ENCODE data around the gene S100A16. TPM values are rescaled to one million over a fixed set of nuclear protein-coding genes. Genes with fewer than 3 reads are reported as not detected.

S100A16 gene
- total RNA-seq, 1 donor from 2014 or later, result 886 TPM

GRCh38 chr1:153636312-153636711 lies 23.4 kb upstream of the S100A16 start:
- no peak for TF ChIP-seq CTCF (IDR thresholded peaks at IDR 0.05; ENCODE audit: insufficient read depth, low read length, severe bottlenecking)
- Histone ChIP-seq H3K36me3 (ENCODE audit: control insufficient read depth, insufficient read depth, low read length) (peaks cover 16% of the 10 kb centered on the region), H3K4me3 (ENCODE audit: low read depth, low read length) (no peak overlapping the region), H3K27me3 (ENCODE audit: control insufficient read depth, insufficient read depth, low read length) (no peaks in the 10 kb centered on the region)
- FAIRE-seq (no peak), DNase-seq (ENCODE audit: low read depth) (no peak)

- peaks cover 16% of the 10 kb centered on the region for H3K36me3 ChIP-seq (ENCODE audit: control insufficient read depth, insufficient read depth, low read length)
- no peak for DNase-seq (ENCODE audit: low read depth)
- H3K27me3 ChIP-seq (ENCODE audit: control insufficient read depth, insufficient read depth, low read length), result no peaks in the 10 kb centered on the region
- no peak for TF ChIP-seq CTCF (IDR thresholded peaks at IDR 0.05; ENCODE audit: insufficient read depth, low read length, severe bottlenecking)
- no peak overlapping the region for H3K4me3 ChIP-seq (ENCODE audit: low read depth, low read length)
- no peak for FAIRE-seq
Observed at GRCh38 chr1:153635872-153636271, 22.9 kb upstream of the S100A16 start.

GRCh38 chr1:153633754-153634665 lies 21.1 kb upstream of the S100A16 start, which contains the start of gene CHTOP:
CHTOP (plus strand) TSS chr1:153634066; CDS start chr1:153636589, 2,523 bp downstream.
- H3K27me3 ChIP-seq (ENCODE audit: control insufficient read depth, insufficient read depth, low read length), result no peaks in the 10 kb centered on the region
- no peak for FAIRE-seq
- DNase-seq (ENCODE audit: low read depth), result peak; percentile 97
- H3K4me3 ChIP-seq (ENCODE audit: low read depth, low read length), result peak within 1 kb of the TSS; percentile 71
- TF ChIP-seq CTCF (IDR thresholded peaks at IDR 0.05; ENCODE audit: insufficient read depth, low read length, severe bottlenecking), result no peak
- H3K36me3 ChIP-seq (ENCODE audit: control insufficient read depth, insufficient read depth, low read length), result peaks cover 12% of the 10 kb centered on the region

GRCh38 chr1:153633161-153633753 lies 20.3 kb upstream of the S100A16 start:
- Histone ChIP-seq H3K36me3 (ENCODE audit: control insufficient read depth, insufficient read depth, low read length) (peaks cover 10% of the 10 kb centered on the region), H3K27me3 (ENCODE audit: control insufficient read depth, insufficient read depth, low read length) (no peaks in the 10 kb centered on the region), H3K4me3 (ENCODE audit: low read depth, low read length) (peak overlapping the region; percentile 71)
- FAIRE-seq, result no peak
- no peak for DNase-seq (ENCODE audit: low read depth)
- no peak for TF ChIP-seq CTCF (IDR thresholded peaks at IDR 0.05; ENCODE audit: insufficient read depth, low read length, severe bottlenecking)

- no peak for TF ChIP-seq CTCF (IDR thresholded peaks at IDR 0.05; ENCODE audit: insufficient read depth, low read length, severe bottlenecking)
- DNase-seq (ENCODE audit: low read depth) (peak; percentile 25), FAIRE-seq (no peak)
- H3K4me3 ChIP-seq (ENCODE audit: low read depth, low read length), result no peak overlapping the region
- H3K36me3 ChIP-seq (ENCODE audit: control insufficient read depth, insufficient read depth, low read length), result peaks cover 3% of the 10 kb centered on the region
- H3K27me3 ChIP-seq (ENCODE audit: control insufficient read depth, insufficient read depth, low read length), result no peaks in the 10 kb centered on the region
Observed at GRCh38 chr1:153631047-153632022, 18.4 kb upstream of the S100A16 start.

Measured in bronchial epithelial cell (primary cell).